Occipital lobe (tissue), 2 donors: ENCODE results near the gene APLF. TPM values are rescaled to one million over a fixed set of nuclear protein-coding genes. Genes with fewer than 3 reads are reported as not detected.
"Not testable (repeated sequence)": the region's sequence is repeated elsewhere in the genome, so short reads cannot be mapped to it uniquely, and the experiment has no call there.

Source experiments
- DNase-seq: peaks from one replicate; lab custom pipeline; 2025; lab: John Stamatoyannopoulos, UW
- total RNA-seq: library from RNA; depleted of rRNA; stranded (reverse); fragments of >200 nt; gene quantifications from one replicate; pipeline ENCODE4 v1.2.3, GENCODE V29; 2014

Gene APLF
- total RNA-seq, 1 donor from 2014 or later: 12.3 TPM

DNA sequence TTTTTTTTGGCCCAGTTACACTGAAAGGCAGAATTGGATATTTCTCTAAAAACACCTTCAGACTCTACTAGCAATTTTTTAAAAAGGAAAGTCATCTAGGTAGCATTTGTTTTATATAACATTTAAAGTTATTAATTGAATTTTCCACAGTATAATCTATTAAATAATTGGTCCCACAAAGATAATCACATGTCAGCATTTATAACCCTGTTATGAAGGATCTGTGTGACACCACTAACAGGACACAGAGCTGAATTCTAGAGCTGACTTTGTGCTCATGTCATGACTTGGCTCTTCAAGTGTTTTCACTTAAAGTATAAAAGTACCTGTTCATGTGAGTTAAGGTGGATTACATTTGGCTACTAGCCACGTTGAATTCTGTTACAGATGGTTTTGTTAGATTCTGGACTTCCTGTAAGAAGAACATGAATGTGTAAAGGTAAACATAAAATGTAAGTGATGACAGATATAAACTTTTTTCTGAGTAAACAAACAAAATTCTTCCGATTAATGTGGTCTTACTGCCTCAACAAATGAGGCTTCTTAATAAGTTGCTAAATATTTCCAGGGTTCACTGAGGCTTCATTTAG is 106.9 kb downstream of the APLF start:
- DNase-seq: no peak

DNA sequence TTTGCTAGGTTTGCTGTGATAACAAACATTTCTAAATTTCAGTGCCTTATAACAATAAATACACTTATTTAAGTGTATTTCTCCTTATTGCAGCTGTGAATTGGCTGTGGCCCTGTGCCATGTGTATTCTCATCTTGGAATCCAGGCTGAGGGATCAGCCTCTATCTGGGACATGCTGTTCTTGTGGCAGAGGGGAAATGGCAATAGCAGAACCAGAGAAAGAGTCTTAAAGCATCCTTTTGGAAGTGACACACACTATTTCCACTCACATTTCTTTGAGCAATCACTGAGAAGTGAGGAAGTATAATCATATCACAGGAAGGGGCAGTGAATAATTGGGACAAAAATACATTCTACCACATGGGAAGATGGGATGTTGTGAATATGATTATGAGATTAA is 109.8 kb downstream of the APLF start:
- DNase-seq: no peak

DNA sequence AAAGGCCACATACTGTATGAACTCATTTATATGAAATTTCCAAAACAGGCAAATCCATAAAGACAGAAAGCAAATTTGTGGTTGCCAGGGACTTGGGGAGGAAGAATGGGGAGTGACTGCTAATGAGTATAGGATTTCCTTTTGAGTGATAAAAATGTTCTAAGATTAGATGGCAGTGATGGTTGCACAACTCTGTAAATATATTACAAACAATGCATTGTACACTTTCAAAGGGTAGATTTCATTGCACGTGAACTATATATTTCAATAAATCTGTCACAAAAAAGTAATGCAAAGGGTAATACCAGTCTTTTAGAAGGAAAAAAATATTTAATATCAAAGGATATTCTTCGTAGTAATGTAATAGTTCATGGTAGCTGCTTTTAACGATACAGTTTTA is 112.3 kb downstream of the APLF start:
- DNase-seq: no peak

DNA sequence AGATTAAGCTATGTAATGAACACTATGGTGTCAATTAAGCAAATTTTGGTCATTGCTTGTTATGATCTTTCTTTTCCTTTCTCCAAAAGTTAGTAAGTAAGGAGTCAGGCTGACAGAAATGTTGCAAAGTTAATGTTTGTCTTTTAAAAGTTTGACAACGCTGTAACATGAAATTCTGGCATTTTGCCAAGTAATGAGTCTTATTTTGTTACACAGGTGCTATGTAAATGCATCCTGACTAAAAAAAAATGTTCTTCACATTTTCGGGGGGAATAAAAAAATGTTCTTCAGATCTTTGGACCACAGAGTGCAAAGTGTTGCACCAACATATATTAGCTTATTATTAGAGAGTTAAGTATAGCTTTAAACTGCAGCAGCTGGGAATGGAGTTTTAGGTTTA is 121.2 kb downstream of the APLF start:
- DNase-seq: no peak

DNA sequence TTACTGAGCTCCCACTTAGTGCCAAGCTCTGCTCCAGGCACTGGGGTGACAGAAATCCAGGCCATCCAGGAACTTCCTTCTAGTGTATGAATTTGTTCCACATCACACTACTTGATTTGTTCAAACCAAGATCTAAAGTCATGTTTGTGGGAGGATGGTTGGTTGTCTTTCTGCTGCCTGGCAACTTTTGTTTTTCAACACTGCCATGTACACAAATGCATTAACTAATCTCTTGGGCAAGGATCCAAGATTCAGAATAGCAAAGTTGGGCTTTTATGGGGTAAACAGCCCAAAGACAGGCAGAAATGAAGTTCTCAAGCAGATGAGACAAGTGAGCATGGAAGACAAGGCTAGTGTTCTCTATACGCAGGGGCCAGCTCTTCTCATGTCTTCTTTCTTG is 122.6 kb downstream of the APLF start:
- DNase-seq: no peak

DNA sequence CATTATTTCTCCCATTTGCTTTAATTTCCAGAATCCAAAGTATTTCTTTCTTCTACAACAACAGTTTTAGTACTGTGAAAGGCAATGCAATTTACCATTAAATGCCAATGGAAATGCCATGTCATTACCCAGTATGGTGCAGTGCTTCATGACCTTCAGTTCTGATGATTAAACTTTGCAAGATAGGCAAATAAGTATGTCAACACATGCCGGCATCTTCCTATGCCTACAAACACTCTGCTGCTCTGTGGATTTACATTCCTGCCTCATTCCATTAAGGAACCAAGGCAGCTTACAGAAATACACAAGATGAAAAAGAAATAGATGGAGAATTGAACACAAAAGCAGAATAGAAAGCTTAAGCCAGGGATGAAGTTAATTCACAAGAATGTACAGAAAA is 123.3 kb downstream of the APLF start:
- DNase-seq: no peak

DNA sequence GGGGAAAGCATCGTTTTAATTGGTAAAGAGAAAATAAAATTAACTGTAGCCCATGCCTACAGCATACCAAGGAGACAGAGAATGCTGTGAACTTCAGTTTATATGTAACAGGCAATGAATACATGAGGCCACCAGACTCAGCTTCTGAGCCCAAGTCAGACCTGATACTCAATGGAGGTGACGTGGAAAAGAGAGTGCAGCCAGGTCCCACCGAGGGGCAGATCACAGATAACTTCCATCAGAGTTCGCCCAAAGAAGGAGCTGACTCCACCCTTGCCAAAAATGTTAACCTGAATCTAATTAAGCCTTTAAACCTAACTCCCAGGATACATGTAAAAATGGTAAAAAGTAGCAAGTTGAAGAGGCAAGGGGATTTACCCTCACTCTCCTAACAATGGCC is 123.8 kb downstream of the APLF start:
- no peak for DNase-seq

DNA sequence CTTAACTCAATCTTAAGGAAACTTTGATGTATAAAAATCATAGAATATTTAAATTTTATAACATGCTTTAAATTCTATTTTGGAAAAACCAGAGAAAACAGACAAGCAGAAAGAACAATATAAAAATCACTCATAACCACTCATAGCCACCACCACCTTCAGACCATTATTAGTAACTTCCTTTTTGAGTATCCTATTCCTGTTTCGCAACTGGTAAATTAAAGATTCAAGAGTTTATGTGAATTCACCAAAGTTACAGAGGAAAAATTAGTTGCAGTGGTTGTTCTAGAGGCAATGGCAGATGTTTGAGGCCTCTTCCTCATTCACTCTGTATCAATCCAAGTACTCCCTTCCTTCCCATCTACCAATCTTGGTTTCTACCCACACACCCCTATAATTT is 126.7 kb downstream of the APLF start:
- no peak for DNase-seq

DNA sequence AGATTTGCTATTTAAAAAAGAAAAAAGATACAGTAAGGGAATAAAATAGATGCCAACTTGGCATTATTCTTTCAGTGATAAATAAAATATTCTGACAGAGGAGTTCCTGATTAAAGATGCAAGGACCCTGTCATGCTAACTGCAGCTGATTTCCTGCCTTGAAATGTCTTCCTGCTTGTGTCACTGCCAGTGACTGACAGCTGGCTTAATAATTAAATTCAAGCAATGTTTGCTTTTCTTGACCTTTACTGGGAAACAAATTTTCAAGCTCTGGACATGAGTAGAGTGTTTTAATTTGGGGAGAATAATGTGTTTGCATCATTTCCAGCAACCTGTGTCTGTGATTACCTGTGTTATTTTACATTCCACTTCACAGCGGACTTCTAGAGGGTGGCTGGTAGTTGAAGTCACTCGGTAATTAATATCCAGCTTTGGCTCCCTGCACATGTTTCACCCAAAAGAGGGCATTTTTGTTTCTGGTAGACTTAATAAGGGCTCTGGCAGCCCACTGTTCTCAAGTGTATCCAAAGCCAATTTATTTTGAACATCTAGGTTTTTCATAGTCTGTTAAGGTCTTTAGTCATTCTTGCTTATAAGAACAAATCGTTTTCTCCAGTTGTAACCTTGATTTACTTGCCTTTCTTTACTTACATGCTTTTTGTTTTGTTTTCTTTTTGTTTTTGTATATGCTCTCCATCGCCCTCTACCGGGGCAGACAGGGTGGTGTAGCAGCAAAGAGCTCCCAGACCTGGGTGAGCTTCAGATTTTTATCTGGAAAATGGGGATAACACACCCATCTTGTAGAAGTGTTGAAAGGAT is 127.5 kb downstream of the APLF start:
- DNase-seq: no peak

DNA sequence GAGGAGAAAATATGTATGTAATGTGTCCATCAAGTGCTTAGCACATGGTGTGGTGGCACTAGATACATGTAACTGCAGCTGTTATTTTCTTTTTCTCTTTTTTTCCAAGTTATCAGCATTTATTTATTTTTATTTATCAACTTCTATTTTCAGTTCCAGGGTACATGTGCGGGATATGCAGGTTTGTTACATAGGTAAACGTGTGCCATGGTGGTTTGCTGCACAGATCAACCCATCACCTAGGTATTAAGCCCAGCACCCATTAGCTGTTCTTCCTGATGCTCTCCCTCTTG is 128.1 kb downstream of the APLF start:
- DNase-seq: not testable (repeated sequence)

DNA sequence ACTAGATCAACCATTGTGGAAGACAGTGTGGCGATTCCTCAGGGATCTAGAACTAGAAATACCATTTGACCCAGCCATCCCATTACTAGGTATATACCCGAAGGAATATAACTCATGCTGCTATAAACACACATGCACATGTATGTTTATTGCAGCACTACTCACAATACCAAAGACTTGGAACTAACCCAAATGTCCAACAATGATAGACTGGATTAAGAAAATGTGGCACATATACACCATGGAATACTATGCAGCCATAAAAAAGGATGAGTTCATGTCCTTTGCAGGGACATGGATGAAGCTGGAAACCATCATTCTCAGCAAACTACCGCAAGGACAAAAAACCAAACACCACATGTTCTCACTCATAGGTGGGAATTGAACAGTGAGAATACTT is 133.1 kb downstream of the APLF start:
- not testable (repeated sequence) for DNase-seq

DNA sequence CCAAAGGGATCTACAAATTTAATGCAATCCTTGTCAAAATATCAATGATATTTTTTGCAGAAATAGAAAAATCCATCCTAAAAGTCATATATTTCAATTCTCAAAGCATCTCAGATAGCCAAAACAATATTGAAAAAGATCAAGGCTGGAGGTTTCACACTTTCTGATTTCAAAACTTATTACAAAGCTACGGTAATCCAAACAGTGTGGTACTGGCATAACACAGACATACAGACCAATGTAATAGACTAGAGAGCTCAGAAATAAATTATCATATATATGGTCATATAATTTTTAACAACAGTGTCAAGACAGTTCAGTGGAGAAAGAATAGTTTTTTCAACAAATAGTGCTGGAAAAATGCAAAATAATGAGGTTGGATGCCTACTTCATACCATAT is 135.7 kb downstream of the APLF start:
- DNase-seq: no peak

DNA sequence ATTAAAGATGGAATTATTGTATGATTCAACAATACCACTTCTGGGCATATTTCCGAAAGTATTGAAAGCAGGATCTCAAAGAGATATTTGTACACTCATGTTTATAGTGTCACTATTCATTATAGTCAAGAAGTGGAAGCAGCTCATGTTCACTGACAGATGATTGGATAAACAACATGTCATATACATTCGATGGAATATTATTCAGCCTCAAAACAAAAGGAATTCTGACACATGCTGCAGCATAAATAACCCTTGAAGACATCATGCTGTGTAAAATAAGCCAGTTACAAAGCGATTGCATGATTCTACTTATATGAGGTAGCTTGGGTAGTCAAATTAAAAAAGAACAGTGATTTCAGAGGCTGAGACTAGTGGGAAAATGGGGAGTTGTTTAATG is 136.7 kb downstream of the APLF start:
- DNase-seq: no peak

DNA sequence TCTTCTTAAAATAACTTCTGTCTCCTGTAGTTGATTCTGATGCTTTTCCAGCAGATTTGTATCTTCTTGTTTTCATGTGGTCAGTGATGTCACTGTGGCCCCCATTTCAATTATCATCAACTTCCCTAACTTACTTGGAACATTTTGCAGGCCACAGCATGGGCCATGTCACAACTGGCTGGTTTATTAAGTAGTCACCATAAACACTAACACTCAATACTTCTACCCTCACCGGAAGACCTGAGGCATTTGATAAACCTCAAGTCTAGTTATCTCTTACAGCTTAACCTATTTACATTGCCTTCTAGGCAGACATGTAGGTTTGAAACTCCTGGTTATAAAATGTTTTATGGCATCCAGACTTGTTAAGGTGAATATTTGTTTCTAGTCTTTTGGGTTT is 138.6 kb downstream of the APLF start:
- DNase-seq: no peak

DNA sequence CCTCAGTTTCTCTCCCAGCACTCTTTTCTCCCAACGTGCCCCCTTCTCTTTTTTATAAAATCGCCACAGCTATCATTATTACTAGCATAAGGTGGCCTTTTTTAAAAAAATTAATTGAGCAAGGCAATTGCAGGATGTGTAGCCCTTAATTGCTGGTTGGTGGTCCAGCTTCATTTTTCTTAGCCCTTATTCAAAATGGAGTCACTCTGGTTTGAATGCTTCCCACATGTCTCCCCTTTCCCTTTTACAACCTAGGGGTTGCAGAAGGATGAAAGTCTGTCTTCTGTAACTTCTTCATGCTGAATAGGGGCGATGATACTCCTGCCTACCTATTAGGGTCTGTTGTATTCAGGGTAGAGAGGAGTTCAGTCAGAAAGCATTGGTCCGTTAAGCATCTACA is 139.4 kb downstream of the APLF start:
- DNase-seq: no peak

DNA sequence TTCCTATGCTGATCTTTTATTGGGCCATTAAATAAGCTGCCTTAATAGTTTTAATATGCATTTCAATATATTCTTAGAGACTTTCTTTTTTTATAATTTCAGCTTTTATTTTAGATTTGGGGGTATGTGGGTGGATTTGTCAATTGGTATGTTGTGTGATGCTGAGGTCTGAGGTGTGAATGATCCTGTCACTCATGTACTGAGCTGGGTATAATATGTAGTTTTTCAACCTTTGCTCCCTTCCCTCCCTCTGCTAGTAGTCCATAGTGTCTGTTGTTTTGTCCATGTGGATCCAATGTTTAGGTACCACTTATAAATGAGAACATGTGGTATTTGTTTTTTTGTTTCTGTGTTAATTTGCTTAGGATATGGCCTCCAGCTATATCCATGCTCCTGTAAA is 140.5 kb downstream of the APLF start:
- DNase-seq: no peak

DNA sequence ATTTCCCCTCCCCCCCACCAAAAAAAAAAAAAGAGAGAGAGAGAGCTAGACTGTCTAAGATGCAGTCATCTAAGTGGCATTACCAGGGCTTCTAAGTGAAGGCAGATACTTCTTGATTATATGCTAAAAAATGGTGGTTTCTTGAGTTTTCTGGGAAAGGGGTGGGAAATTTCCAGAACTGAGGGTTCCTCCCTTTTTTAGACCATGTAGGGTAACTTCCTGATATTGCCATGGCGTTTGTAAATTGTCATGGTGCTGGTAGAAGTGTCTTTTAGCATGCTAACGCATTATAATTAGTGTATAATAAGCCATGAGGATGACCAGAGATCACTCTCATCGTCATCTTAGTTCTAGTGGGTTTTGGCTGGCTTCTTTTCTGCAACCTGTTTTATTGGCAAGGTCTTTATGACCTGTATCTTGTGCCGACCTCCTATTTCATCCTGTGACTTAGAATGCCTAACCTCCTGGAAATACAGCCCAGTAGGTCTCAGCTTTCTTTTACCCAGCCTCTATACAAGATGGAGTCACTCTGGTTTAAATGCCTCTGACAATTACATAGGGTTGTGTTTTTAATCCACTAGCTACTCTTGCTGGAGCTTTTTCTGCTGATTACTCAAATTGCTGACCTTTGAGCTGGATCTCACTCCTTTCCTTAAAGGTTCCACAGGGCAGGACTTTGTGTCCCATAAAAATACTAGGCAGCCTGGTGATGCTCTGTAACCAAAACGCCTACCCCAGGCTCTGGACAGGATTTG is 145.6 kb downstream of the APLF start:
- DNase-seq: no peak

DNA sequence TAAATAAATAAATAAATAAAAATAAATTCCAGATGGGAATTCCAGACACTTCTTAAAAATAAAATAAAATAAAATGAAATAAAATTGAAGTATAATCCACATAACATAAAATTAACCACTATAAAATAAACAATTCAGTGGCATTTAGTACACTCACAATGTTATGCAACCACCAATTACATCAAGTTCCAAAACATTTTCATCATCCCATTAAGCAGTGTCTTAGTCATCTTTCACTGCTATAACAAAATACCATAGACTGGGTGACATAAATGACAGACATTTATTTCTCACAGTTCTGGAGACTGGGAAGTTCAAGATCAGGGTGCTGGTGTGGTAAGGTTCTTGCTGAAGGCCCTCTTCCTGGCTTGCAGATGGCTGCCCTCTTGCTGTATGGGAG is 153.4 kb downstream of the APLF start:
- no peak for DNase-seq

DNA sequence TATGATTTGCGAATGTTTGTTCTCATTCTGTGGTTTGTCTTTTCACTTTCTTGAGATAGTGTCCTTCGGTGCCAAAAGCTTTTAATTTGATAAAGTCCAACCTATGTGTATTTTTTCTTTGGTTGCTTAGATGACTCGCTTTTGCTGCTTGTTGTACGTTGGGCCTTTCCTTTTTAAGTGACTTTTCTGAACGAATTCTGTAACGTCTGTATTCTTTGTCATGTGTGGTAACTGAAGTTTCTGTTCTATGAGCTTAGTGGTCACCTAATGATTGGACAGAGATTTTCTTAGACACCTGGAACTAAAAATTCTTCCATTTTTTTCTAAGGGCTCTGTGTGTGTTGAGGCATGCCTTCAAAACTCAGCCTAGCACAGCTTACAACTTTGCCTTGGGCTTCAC is 156.4 kb downstream of the APLF start:
- no peak for DNase-seq

DNA sequence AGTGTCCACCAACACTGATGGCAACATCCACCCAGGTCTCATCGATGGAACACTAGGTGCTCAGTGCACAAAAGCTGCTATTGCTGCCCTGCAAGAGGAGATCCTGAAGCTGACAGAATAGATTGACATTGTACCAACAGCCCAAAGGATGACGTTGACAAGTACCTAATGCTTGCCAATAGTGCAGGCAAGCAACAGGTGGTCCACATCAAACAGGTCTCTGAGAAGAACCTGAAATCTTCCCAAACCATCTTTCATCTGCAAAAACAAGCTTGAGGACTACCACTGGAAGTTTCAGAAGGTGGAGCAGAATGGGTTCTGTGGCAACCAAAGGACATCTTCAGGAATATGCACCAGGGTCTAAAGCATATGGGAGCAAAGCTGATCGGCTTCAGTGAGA is 160.2 kb downstream of the APLF start:
- no peak for DNase-seq
